Measurements from ENCODE around the gene CHRDL1. TPM values are rescaled to one million over a fixed set of nuclear protein-coding genes. Genes with fewer than 3 reads are reported as not detected.

The CHRDL1 gene
- total RNA-seq, 1 donor from 2014 or later: not detected

GRCh38 chrX:110743679-110744340 lies 51.8 kb downstream of the CHRDL1 start:
- intact Hi-C loops (cut with micrococcal nuclease): no loop called here

GRCh38 chrX:110741213-110741796 lies 54.3 kb downstream of the CHRDL1 start:
- intact Hi-C loops (cut with micrococcal nuclease): no loop called here

GRCh38 chrX:110734894-110735541 lies 60.6 kb downstream of the CHRDL1 start:
- intact Hi-C loops (cut with micrococcal nuclease): no loop called here

- intact Hi-C loops (cut with micrococcal nuclease): no loop called here
These were observed 61.3 kb downstream of the CHRDL1 start for GRCh38 chrX:110734271-110734670.

- intact Hi-C loops (cut with micrococcal nuclease): no loop called here
These were observed 62.5 kb downstream of the CHRDL1 start for GRCh38 chrX:110733166-110733565.

- intact Hi-C loops (cut with micrococcal nuclease): no loop called here
These were observed 63.4 kb downstream of the CHRDL1 start for GRCh38 chrX:110732266-110732665.

- intact Hi-C loops (cut with micrococcal nuclease): no loop called here
These were observed 71.8 kb downstream of the CHRDL1 start for GRCh38 chrX:110723844-110724243.

GRCh38 chrX:110722135-110722534 lies 73.5 kb downstream of the CHRDL1 start:
- intact Hi-C loops (cut with micrococcal nuclease): no loop called here

- intact Hi-C loops (cut with micrococcal nuclease): no loop called here
These were observed 82.0 kb downstream of the CHRDL1 start for GRCh38 chrX:110713666-110714065.

- intact Hi-C loops (cut with micrococcal nuclease): no loop called here
These were observed 89.2 kb downstream of the CHRDL1 start for GRCh38 chrX:110706446-110706845.

- intact Hi-C loops (cut with micrococcal nuclease): no loop called here
These were observed 92.0 kb downstream of the CHRDL1 start for GRCh38 chrX:110703641-110704040.

- intact Hi-C loops (cut with micrococcal nuclease): no loop called here
These were observed 96.5 kb downstream of the CHRDL1 start for GRCh38 chrX:110699109-110699508.

GRCh38 chrX:110698696-110699095 lies 96.9 kb downstream of the CHRDL1 start:
- intact Hi-C loops (cut with micrococcal nuclease): no loop called here

- intact Hi-C loops (cut with micrococcal nuclease): no loop called here
These were observed 102.8 kb downstream of the CHRDL1 start for GRCh38 chrX:110692866-110693265.

GRCh38 chrX:110691446-110691845 lies 104.2 kb downstream of the CHRDL1 start:
- intact Hi-C loops (cut with micrococcal nuclease): no loop called here

GRCh38 chrX:110684653-110685052 lies 111.0 kb downstream of the CHRDL1 start:
- intact Hi-C loops (cut with micrococcal nuclease): no loop called here

- intact Hi-C loops (cut with micrococcal nuclease): no loop called here
These were observed 111.7 kb downstream of the CHRDL1 start for GRCh38 chrX:110683925-110684324.

- intact Hi-C loops (cut with micrococcal nuclease): no loop called here
These were observed 117.0 kb downstream of the CHRDL1 start for GRCh38 chrX:110678591-110678990.

GRCh38 chrX:110675886-110676285 lies 119.7 kb downstream of the CHRDL1 start:
- intact Hi-C loops (cut with micrococcal nuclease): no loop called here

GRCh38 chrX:110671068-110671803 lies 124.4 kb downstream of the CHRDL1 start:
- intact Hi-C loops (cut with micrococcal nuclease): no loop called here

GRCh38 chrX:110669572-110669971 lies 126.0 kb downstream of the CHRDL1 start:
- intact Hi-C loops (cut with micrococcal nuclease): no loop called here

GRCh38 chrX:110667706-110668105 lies 127.9 kb downstream of the CHRDL1 start:
- intact Hi-C loops (cut with micrococcal nuclease): no loop called here

All from T-helper 1 cell treated with Interleukin-12 subunit alpha and Interleukin-12 subunit beta and Interleukin-4 antibody, amounts not matched to agents 30 ng/mL and 1 ng/mL, for 36 hours (primary cell).